Measurements from ENCODE around the gene PREX1.
A peak's percentile ranks its signal among the peaks of the same experiment; 100 is the strongest.
"Not testable (repeated sequence)": the region's sequence is repeated elsewhere in the genome, so short reads cannot be mapped to it uniquely, and the experiment has no call there.

PREX1 gene

GRCh38 chr20:48791014-48791413 lies 36.8 kb downstream of the PREX1 start:
- DNase-seq: peak; percentile 23

- DNase-seq: no peak
These were observed 37.3 kb downstream of the PREX1 start for GRCh38 chr20:48790473-48791003.

- DNase-seq: no peak
These were observed 37.9 kb downstream of the PREX1 start for GRCh38 chr20:48789781-48790472.

- DNase-seq: no peak
These were observed 38.6 kb downstream of the PREX1 start for GRCh38 chr20:48789185-48789668.

- no peak for DNase-seq
These were observed 39.2 kb downstream of the PREX1 start for GRCh38 chr20:48788486-48789072.

GRCh38 chr20:48787861-48788375 lies 39.9 kb downstream of the PREX1 start:
- peak; percentile 86 for DNase-seq

- no peak for DNase-seq
These were observed 40.7 kb downstream of the PREX1 start for GRCh38 chr20:48786951-48787705.

- no peak for DNase-seq
These were observed 42.0 kb downstream of the PREX1 start for GRCh38 chr20:48785801-48786200.

- no peak for DNase-seq
These were observed 42.5 kb downstream of the PREX1 start for GRCh38 chr20:48785256-48785655.

GRCh38 chr20:48784273-48784641 lies 43.5 kb downstream of the PREX1 start:
- DNase-seq: peak; percentile 61

- DNase-seq: peak; percentile 57
These were observed 44.1 kb downstream of the PREX1 start for GRCh38 chr20:48783533-48784272.

GRCh38 chr20:48782901-48783308 lies 44.9 kb downstream of the PREX1 start:
- no peak for DNase-seq

- DNase-seq: no peak
These were observed 45.7 kb downstream of the PREX1 start for GRCh38 chr20:48782053-48782452.

- no peak for DNase-seq
These were observed 46.2 kb downstream of the PREX1 start for GRCh38 chr20:48781634-48782033.

GRCh38 chr20:48779435-48779834 lies 48.4 kb downstream of the PREX1 start:
- no peak for DNase-seq

- DNase-seq: no peak
These were observed 50.0 kb downstream of the PREX1 start for GRCh38 chr20:48777821-48778220.

- no peak for DNase-seq
These were observed 50.8 kb downstream of the PREX1 start for GRCh38 chr20:48777005-48777404.

- DNase-seq: peak; percentile 91
These were observed 51.5 kb downstream of the PREX1 start for GRCh38 chr20:48776306-48776705.

GRCh38 chr20:48775545-48775944 lies 52.3 kb downstream of the PREX1 start:
- not testable (repeated sequence) for DNase-seq

- no peak for DNase-seq
These were observed 53.1 kb downstream of the PREX1 start for GRCh38 chr20:48774696-48775095.

GRCh38 chr20:48773837-48774418 lies 53.9 kb downstream of the PREX1 start:
- DNase-seq: no peak
